ENCODE measurements around the gene GRIK3. TPM values are rescaled to one million over a fixed set of nuclear protein-coding genes. Genes with fewer than 3 reads are reported as not detected.

Gene GRIK3
- total and polyA plus RNA-seq, 2 donors (not counting 1 experiment from before 2014, with no cell fraction given) = not detected

- Histone ChIP-seq H3K4me1 (ENCODE audit: control insufficient read depth, extremely low read depth, insufficient read depth, low read length) (no peaks in the 10 kb centered on the region), H3K36me3 (ENCODE audit: control insufficient read depth, insufficient read depth, low read length) (no peaks in the 10 kb centered on the region), H4K20me1 (ENCODE audit: control insufficient read depth, extremely low read depth, insufficient read depth, low read length) (no peaks in the 10 kb centered on the region), H3K79me2 (ENCODE audit: control insufficient read depth, insufficient read depth, low read length) (no peaks in the 10 kb centered on the region), H3K9ac (ENCODE audit: insufficient read depth, low read length) (no peak overlapping the region), H3K27ac (ENCODE audit: insufficient read depth, low read length) (no peak overlapping the region), H3K27me3 (ENCODE audit: control insufficient read depth, insufficient read depth, low read length) (no peaks in the 10 kb centered on the region), H3K4me2 (ENCODE audit: extremely low read depth, insufficient read depth, low read length) (no peak overlapping the region), H3K4me3 (replicated peaks in 1 of 4; ENCODE audit: control extremely low read depth in 1 of 4, insufficient read depth in 1 of 4, low read depth in 3 of 4, low read length in 4 of 4) (no peak overlapping the region), H3K9me3 (ENCODE audit: control insufficient read depth, insufficient read depth, low read depth, low read length) (no peaks in the 10 kb centered on the region), H2AFZ (ENCODE audit: low read length) (no peak overlapping the region)
- no peak for TF ChIP-seq CTCF (conservative IDR thresholded peaks at IDR 0.05 in 1 of 2, IDR thresholded peaks at IDR 0.05 in 1 of 2; ENCODE audit: low read depth in 1 of 2, low read length in 2 of 2)
- no peak for DNase-seq (ENCODE audit: low read depth in 2 of 2)
These were observed 35.1 kb upstream of the GRIK3 start for GRCh38 chr1:37069406-37069805.

GRCh38 chr1:37068897-37069296 lies 34.6 kb upstream of the GRIK3 start:
- no peaks in the 10 kb centered on the region for H3K79me2 ChIP-seq (ENCODE audit: control insufficient read depth, insufficient read depth, low read length)
- H3K9me3 ChIP-seq (ENCODE audit: control insufficient read depth, insufficient read depth, low read depth, low read length) = no peaks in the 10 kb centered on the region
- H4K20me1 ChIP-seq (ENCODE audit: control insufficient read depth, extremely low read depth, insufficient read depth, low read length) = no peaks in the 10 kb centered on the region
- no peak overlapping the region for H3K9ac ChIP-seq (ENCODE audit: insufficient read depth, low read length)
- TF ChIP-seq CTCF (conservative IDR thresholded peaks at IDR 0.05 in 1 of 2, IDR thresholded peaks at IDR 0.05 in 1 of 2; ENCODE audit: low read depth in 1 of 2, low read length in 2 of 2) (no peak), EZH2 (IDR thresholded peaks at IDR 0.05; ENCODE audit: low read length, missing control alignments) (no peak)
- no peak overlapping the region for H2AFZ ChIP-seq (ENCODE audit: low read length)
- no peaks in the 10 kb centered on the region for H3K36me3 ChIP-seq (ENCODE audit: control insufficient read depth, insufficient read depth, low read length)
- H3K4me2 ChIP-seq (ENCODE audit: extremely low read depth, insufficient read depth, low read length) = no peak overlapping the region
- H3K4me1 ChIP-seq (ENCODE audit: control insufficient read depth, extremely low read depth, insufficient read depth, low read length) = no peaks in the 10 kb centered on the region
- H3K27ac ChIP-seq (ENCODE audit: insufficient read depth, low read length) = no peak overlapping the region
- DNase-seq (ENCODE audit: low read depth in 2 of 2) = no peak
- H3K27me3 ChIP-seq (ENCODE audit: control insufficient read depth, insufficient read depth, low read length) = no peaks in the 10 kb centered on the region
- no peak overlapping the region for H3K4me3 ChIP-seq (replicated peaks in 1 of 4; ENCODE audit: control extremely low read depth in 1 of 4, insufficient read depth in 1 of 4, low read depth in 3 of 4, low read length in 4 of 4)

- Histone ChIP-seq H3K27ac (ENCODE audit: insufficient read depth, low read length) (no peak overlapping the region), H3K79me2 (ENCODE audit: control insufficient read depth, insufficient read depth, low read length) (no peaks in the 10 kb centered on the region), H3K4me2 (ENCODE audit: extremely low read depth, insufficient read depth, low read length) (no peak overlapping the region), H3K27me3 (ENCODE audit: control insufficient read depth, insufficient read depth, low read length) (no peaks in the 10 kb centered on the region), H3K36me3 (ENCODE audit: control insufficient read depth, insufficient read depth, low read length) (no peaks in the 10 kb centered on the region), H4K20me1 (ENCODE audit: control insufficient read depth, extremely low read depth, insufficient read depth, low read length) (no peaks in the 10 kb centered on the region), H3K4me3 (replicated peaks in 1 of 4; ENCODE audit: control extremely low read depth in 1 of 4, insufficient read depth in 1 of 4, low read depth in 3 of 4, low read length in 4 of 4) (no peak overlapping the region), H3K4me1 (ENCODE audit: control insufficient read depth, extremely low read depth, insufficient read depth, low read length) (no peaks in the 10 kb centered on the region), H3K9me3 (ENCODE audit: control insufficient read depth, insufficient read depth, low read depth, low read length) (no peaks in the 10 kb centered on the region), H2AFZ (ENCODE audit: low read length) (no peak overlapping the region), H3K9ac (ENCODE audit: insufficient read depth, low read length) (no peak overlapping the region)
- no peak for DNase-seq (ENCODE audit: low read depth in 2 of 2)
- TF ChIP-seq EZH2 (IDR thresholded peaks at IDR 0.05; ENCODE audit: low read length, missing control alignments) (no peak), CTCF (conservative IDR thresholded peaks at IDR 0.05 in 1 of 2, IDR thresholded peaks at IDR 0.05 in 1 of 2; ENCODE audit: low read depth in 1 of 2, low read length in 2 of 2) (no peak)
These were observed 33.9 kb upstream of the GRIK3 start for GRCh38 chr1:37068260-37068659.

Data from fibroblast of lung (primary cell).